Nasal cavity respiratory epithelium epithelial cell of viscerocranial mucosa (primary cell): Measurements from ENCODE around the gene RNF125. TPM values are rescaled to one million over a fixed set of nuclear protein-coding genes. Genes with fewer than 3 reads are reported as not detected.

Experiments
- total RNA-seq: library from RNA; depleted of rRNA; stranded (reverse); fragments of >200 nt; gene quantifications from 2 replicates; pipeline ENCODE4 v1.2.3, GENCODE V29; 2014

Gene RNF125
- 1.7 and 2.3 TPM in 2 replicates for total RNA-seq

DNA sequence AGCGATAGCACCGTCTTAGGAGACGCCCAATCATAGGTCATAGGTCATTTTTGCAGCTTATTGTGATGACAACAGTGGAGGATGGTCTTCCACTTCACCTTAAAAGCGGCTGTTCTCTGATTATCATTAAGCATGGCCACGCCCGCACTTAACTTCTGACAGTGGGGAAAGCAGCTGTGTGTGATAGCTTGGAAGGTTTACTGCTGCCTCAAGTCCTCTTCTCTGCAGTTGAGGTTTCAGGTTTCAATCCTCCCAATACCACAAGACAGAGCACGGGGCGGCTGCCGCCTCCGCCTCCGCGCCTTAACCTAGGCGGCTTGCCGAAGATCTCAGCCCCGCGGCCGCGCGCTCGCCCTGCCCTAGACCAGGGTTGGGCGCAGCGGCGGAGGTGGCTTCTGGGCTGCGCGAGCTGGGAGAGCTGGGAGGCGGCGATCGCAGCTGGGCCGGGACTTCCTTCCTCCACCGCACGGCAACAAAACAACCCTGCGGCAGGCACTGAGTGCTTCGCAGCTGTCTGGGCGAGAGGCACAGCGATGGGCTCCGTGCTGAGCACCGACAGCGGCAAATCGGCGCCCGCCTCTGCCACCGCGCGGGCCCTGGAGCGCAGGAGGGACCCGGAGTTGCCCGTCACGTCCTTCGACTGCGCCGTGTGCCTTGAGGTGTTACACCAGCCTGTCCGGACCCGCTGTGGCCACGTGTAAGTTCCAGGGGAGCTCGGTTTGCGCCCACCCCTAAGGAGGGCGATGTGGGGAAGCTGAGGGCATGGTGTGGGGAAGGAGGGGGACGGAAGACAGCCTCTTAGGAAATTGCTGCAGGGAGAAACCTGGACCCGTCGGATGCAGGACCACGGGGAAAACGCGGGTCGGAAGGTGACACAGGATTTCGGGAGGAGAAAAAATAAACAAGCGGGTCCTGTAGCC lies at the start of gene RNF125:
Gene RNF125, plus strand, starts transcription at position 495 of the 920 bp plus-strand sequence. Its CDS starts 39 bp downstream, at position 534.

GRCh38 chr18:32091724-32092421 lies 73.2 kb downstream of the RNF125 start, which contains the start of gene RNF138:
Gene RNF138, plus strand, starts transcription at chr18:32091874. Its CDS starts 903 bp downstream, at chr18:32092777.

Other genes starting within 250 kb of the RNF125 start
- 50.6 and 60.9 TPM in 2 replicates for gene TRAPPC8, start 75.7 kb upstream of the RNF125 start, total RNA-seq
- 28.8 and 30.1 TPM in 2 replicates for gene RNF138, start 73.0 kb downstream of the RNF125 start, total RNA-seq
- gene MEP1B, start 171.2 kb downstream of the RNF125 start, total RNA-seq: under 0.01 TPM in 1 of 2 replicates, not detected in the other